ENCODE results near the gene NSFL1C.

NSFL1C gene

DNA sequence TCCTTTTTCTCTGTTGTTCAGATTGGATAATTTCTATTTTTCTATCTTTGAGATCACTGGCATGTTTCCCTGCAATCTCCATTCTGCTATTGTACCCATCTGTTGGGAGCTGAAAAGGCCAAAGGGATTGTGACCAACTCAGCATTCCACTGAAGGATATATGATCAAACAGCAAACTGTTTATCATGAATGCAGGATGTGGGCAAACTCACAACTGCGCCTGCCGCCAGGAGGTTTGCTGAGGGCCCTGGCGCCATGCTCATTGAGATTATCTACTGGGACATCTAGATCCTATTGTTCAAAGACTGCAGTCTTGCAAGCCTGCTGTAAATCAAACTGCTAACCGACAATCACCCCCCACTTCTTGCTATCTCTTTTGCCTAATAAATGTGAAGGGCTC lies 69.9 kb downstream of the NSFL1C start:
- H3K27me3 ChIP-seq (ENCODE audit: control insufficient read depth in 1 of 2, insufficient read depth in 2 of 2, low read length in 2 of 2) = peaks cover 9 to 14% of the 10 kb centered on the region in 2 donors
- no peak overlapping the region for H3K27ac ChIP-seq (ENCODE audit: low read depth, low read length)
- H3K9me3 ChIP-seq (ENCODE audit: low read length) = no peaks in the 10 kb centered on the region
- no peak overlapping the region for H3K9ac ChIP-seq (ENCODE audit: low read length)
- peaks cover 13% of the 10 kb centered on the region for H3K4me1 ChIP-seq (ENCODE audit: insufficient read depth, low read length)
- H3K36me3 ChIP-seq (ENCODE audit: insufficient read depth, low read length) = no peaks in the 10 kb centered on the region
- no peak overlapping the region for H3K4me3 ChIP-seq (ENCODE audit: low read depth in 1 of 2, low read length in 2 of 2)

DNA sequence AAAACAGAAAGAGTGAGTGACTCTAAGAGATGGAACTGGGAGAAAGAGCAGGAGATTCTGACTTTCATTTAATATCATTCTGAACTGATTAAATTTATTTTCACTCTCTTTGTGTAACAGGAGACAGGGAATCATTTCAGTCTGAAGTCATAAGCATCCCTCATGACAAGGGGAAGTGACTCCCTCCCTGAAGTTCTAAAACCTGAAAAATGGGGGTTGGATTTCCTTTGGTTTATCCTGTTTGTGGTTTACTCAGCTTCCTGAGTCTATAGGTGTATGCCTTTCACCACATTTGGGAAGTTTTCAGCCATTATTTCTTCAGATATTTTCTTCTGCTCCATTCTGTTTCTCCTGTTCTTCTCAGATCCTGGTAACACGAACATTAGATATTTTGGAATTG lies 70.4 kb downstream of the NSFL1C start:
- peaks cover 18% of the 10 kb centered on the region for H3K4me1 ChIP-seq (ENCODE audit: insufficient read depth, low read length)
- no peaks in the 10 kb centered on the region for H3K9me3 ChIP-seq (ENCODE audit: low read length)
- peaks cover 9 to 14% of the 10 kb centered on the region in 2 donors for H3K27me3 ChIP-seq (ENCODE audit: control insufficient read depth in 1 of 2, insufficient read depth in 2 of 2, low read length in 2 of 2)
- no peak overlapping the region for H3K4me3 ChIP-seq (ENCODE audit: low read depth in 1 of 2, low read length in 2 of 2)
- no peak overlapping the region for H3K27ac ChIP-seq (ENCODE audit: low read depth, low read length)
- H3K9ac ChIP-seq (ENCODE audit: low read length) = no peak overlapping the region
- no peaks in the 10 kb centered on the region for H3K36me3 ChIP-seq (ENCODE audit: insufficient read depth, low read length)

DNA sequence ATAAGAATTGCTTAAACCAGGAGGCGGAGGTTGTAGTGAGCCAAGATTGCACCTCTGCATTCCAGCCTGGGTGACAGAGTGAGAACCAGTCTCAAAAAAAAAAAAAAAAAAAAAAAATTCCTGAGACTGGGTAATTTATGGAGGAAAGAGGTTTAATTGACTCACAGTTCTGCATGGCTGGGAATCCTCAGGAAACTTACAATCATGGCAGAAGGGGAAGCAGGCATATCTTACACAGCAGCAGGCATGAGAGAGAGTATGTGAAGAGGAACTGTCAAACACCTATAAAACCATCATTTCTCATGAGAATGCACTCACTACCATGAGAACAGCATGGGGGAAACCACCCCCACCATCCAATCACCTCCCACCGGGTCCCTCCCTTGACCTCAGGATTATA lies 72.0 kb downstream of the NSFL1C start:
- Histone ChIP-seq H3K4me1 (ENCODE audit: insufficient read depth, low read length) (peaks cover 31% of the 10 kb centered on the region), H3K27me3 (ENCODE audit: control insufficient read depth in 1 of 2, insufficient read depth in 2 of 2, low read length in 2 of 2) (peaks cover 9 to 14% of the 10 kb centered on the region in 2 donors), H3K9ac (ENCODE audit: low read length) (no peak overlapping the region), H3K9me3 (ENCODE audit: low read length) (no peaks in the 10 kb centered on the region), H3K4me3 (ENCODE audit: low read depth in 1 of 2, low read length in 2 of 2) (no peak overlapping the region), H3K36me3 (ENCODE audit: insufficient read depth, low read length) (no peaks in the 10 kb centered on the region), H3K27ac (ENCODE audit: low read depth, low read length) (no peak overlapping the region)

DNA sequence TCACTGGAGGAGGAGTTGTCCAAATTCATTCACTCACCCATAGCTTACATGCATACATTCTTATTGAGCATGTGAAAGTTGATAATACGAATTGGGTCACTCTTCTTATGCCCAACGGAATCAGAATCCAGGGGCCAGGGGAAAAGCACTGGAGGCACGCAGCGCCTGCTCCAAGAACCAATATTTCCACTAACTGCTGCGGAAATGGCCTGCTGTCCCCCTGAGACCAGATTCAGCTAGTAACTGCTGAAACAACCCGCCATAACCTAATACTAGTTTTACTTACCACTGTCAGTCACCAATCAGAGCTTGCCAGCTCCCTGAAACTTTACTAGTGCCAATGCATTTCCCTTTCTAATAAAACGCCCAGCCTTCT lies 73.2 kb downstream of the NSFL1C start:
- H3K4me3 ChIP-seq (ENCODE audit: low read depth in 1 of 2, low read length in 2 of 2) = peak overlapping the region; percentile 88 to 89
- no peaks in the 10 kb centered on the region for H3K9me3 ChIP-seq (ENCODE audit: low read length)
- no peaks in the 10 kb centered on the region for H3K36me3 ChIP-seq (ENCODE audit: insufficient read depth, low read length)
- H3K27me3 ChIP-seq (ENCODE audit: control insufficient read depth in 1 of 2, insufficient read depth in 2 of 2, low read length in 2 of 2) = peaks cover 4 to 9% of the 10 kb centered on the region in 2 donors
- H3K9ac ChIP-seq (ENCODE audit: low read length) = peak overlapping the region; percentile 42
- H3K27ac ChIP-seq (ENCODE audit: low read depth, low read length) = peak overlapping the region; percentile 91
- H3K4me1 ChIP-seq (ENCODE audit: insufficient read depth, low read length) = peaks cover 41% of the 10 kb centered on the region

DNA sequence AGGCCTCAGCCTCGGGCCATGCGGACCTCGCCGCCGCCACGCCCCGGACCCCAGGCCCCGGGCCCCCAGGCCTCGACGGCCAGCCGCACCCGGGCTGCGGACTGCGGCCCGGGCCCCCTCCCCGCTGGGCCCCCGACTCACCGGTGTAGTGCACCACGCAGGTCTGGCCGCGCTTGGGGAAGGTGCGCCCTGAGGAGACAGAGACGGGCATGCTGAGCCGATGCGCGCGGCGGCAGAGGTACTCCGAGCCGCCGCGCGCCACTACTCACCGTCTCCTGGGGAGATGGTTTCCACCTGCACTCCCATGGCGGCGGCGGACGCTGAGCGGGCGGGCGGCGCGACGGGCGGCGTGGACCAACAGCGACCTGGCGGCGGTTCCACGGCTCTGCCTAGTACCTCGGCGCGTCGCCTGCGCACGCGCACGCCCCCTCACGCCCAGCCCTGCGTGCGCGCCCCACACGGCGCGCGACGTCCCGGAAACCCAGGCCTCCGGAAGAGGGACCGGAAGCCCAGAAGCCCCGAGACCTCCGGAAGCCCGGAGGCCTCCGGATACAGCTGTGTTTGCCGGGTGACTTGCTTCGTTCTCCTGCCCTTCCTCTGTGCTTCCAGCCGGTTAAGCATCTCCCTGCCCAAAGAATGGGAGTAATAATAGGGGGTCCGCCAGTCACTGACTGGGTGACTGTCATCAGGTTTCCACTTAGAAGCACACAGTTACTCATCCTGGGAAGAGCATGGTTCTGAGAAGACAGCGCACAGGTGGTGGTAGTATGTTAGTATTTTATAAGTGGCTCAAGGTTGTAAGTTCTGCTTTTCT lies 73.7 kb downstream of the NSFL1C start, which contains the start of gene FKBP1A:
TSS of gene FKBP1A (minus strand) at position 362 of the 814 bp plus-strand sequence. CDS start at position 306, 56 bp downstream.
- Histone ChIP-seq H3K27me3 (ENCODE audit: control insufficient read depth in 1 of 2, insufficient read depth in 2 of 2, low read length in 2 of 2) (peaks cover 0 to 4% of the 10 kb centered on the region in 2 donors), H3K27ac (ENCODE audit: low read depth, low read length) (peak within 1 kb of the TSS; percentile 91), H3K4me3 (ENCODE audit: low read depth in 1 of 2, low read length in 2 of 2) (peak within 1 kb of the TSS; percentile 88 to 89), H3K36me3 (ENCODE audit: insufficient read depth, low read length) (no peaks in the 10 kb centered on the region), H3K9me3 (ENCODE audit: low read length) (no peaks in the 10 kb centered on the region), H3K9ac (ENCODE audit: low read length) (peak within 1 kb of the TSS; percentile 78), H3K4me1 (ENCODE audit: insufficient read depth, low read length) (peaks cover 41% of the 10 kb centered on the region)

DNA sequence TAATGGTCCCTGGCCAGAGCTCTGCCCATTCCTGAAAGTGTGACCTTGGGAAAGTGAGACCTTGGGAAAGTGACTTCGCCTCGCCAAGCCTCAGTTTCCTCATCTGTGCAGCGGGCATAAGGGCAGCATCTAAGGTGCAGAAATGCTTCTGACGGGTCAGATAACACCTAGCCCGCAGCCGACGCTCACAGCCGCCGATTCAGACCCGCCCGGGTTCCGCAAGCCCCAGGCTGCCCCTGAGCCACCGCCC lies 74.3 kb downstream of the NSFL1C start:
- H3K4me3 ChIP-seq (ENCODE audit: low read depth in 1 of 2, low read length in 2 of 2) = peak overlapping the region; percentile 88 to 89
- peak overlapping the region; percentile 91 for H3K27ac ChIP-seq (ENCODE audit: low read depth, low read length)
- H3K9me3 ChIP-seq (ENCODE audit: low read length) = no peaks in the 10 kb centered on the region
- H3K9ac ChIP-seq (ENCODE audit: low read length) = peak overlapping the region; percentile 78
- H3K4me1 ChIP-seq (ENCODE audit: insufficient read depth, low read length) = peaks cover 41% of the 10 kb centered on the region
- H3K36me3 ChIP-seq (ENCODE audit: insufficient read depth, low read length) = no peaks in the 10 kb centered on the region
- H3K27me3 ChIP-seq (ENCODE audit: control insufficient read depth in 1 of 2, insufficient read depth in 2 of 2, low read length in 2 of 2) = peaks cover 0 to 4% of the 10 kb centered on the region in 2 donors
